HG02884 (cell line): ENCODE measurements around the gene CGB2.
"Not testable (repeated sequence)": the region's sequence is repeated elsewhere in the genome, so short reads cannot be mapped to it uniquely, and the experiment has no call there.

Experiments
- ATAC-seq: cut with Tn5 transposase; IDR thresholded peaks from one replicate; pipeline ENCODE4 v1.9.1; 2021; ENCODE audit warnings: mild to moderate bottlenecking, moderate library complexity; ENCODE audit not compliant: unreplicated experiment

Gene CGB2

GRCh38 chr19:49030323-49030722 is 1.4 kb upstream of the CGB2 start:
- ATAC-seq: not testable (repeated sequence)

GRCh38 chr19:49036815-49037214 is 5.1 kb downstream of the CGB2 start, which contains the start of gene CGB1:
Gene CGB1, minus strand, starts transcription at chr19:49036895. Its CDS starts 184 bp downstream, at chr19:49036711.
- ATAC-seq: not testable (repeated sequence)

DNA sequence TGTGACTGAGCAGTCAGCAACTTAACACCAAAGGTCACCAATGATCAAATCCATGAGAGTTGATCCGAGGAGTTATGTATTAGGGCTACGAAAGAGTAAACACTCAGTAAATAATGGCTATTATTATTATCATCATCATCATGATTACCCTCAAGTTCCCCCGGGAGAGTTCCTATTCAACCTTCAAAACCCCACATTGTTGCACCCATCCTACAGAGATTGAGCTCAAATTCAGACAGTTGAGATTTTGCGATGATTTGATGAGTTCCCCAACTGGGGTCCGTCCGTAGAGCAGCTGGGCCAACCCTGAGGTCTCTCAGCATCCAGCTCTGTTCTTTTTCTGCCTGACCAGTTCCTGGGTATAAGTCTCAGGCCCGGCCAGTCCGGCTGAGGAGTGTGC is 6.4 kb downstream of the CGB2 start:
- not testable (repeated sequence) for ATAC-seq

DNA sequence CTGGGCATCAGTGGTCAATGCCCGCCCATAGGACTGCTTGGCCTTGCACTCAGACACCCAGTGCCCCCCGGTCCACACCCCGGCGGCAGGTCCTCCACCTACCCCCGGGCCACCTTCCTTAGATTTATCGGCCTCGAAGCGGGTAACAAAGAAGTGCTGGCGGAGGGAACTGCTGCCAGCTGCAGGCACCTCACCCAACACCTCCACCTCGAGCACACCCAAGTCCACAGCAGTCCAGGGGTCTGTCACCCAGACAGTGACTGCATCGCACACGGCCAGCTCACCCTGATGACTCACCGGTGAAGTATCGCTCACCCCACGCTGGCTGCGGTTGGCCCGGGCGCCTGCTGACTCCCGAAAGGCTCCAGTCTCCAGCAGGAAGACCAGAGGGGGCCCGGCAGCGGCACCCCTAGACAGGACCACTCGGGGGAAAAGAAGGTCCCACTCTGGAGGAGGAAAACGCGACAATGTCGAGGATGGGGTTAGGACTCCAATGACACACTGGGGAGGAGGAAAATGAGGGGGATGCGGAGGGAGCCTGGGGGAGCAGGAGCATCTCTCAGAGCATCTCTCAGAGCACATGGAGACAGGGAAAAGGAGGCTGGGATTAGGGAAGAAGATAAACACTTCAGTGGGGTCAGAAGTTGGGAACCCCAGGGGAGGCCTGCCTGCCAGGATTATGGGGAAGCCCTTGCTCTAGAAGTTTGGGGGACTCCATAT is 7.0 kb downstream of the CGB2 start:
- not testable (repeated sequence) for ATAC-seq

DNA sequence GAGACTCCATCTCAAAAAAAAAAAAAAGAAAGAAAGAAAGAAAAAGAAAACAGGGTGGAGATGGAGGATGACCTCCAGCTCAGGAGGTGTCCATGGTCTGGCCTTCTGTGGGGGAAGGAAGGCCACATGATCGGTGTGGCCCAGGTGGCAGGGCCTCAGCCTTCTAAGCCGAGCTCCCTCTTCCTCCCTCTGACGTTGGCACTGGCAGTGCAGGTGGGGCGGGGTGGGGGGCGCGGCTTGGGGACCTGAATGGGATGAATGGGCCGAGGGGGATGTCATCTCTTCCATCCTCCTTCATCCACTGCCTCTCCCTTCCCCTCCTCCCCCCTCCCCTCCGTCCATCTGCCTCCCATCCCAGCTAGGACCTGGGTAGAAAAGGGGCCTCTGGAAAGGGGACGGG is 8.0 kb downstream of the CGB2 start:
- not testable (repeated sequence) for ATAC-seq

DNA sequence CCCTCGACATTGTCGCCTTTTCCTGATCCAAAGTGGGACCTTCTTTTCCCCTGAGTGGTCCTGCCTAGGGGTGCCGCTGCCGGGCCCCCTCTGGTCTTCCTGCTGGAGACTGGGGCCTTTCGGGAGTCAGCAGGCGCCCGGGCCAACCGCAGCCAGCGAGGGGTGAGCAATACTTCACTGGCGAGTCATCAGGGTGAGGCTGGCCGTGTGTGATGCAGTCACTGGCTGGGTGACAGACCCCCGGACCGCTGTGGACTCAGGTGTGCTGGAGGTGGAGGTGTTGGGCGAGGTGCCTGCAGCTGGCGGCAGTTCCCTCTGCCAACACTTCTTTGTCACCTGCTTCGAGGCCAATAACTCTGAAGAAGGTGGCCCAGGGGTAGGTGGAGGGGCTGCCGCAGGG is 10.5 kb downstream of the CGB2 start:
- no peak for ATAC-seq

DNA sequence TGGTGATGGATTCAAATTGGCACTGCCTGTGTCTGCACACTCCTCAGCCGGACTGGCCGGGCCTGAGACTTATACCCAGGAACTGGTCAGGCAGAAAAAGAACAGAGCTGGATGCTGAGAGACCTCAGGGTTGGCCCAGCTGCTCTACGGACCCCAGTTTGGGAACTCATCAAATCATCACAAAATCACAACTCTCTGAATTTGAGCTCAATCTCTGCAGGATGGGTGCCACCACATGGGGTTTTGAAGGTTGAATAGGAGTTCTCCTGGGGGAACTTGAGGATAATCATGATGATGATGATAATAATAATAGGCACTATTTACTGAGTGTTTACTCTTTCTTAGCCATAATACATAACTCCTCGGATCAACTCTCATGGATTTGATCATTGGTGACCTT is 11.0 kb downstream of the CGB2 start:
- ATAC-seq: not testable (repeated sequence)

DNA sequence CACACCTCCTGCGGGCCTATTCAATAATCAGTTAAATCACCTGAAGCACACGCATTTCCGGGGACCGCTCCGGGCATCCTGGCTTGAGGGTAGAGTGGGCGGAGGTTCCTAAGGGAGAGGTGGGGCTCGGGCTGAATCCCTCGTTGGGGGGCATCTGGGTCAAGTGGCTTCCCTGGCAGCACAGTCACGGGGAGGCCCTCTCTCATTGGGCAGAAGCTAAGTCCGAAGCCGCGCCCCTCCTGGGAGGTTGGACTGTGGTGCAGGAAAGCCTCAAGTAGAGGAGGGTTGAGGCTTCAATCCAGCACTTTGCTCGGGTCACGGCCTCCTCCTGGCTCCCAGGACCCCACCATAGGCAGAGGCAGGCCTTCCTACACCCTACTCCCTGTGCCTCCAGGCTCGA is 11.9 kb downstream of the CGB2 start, which contains the start of gene CGB5:
Gene CGB5 (plus strand): TSS at position 301 of the 400 bp plus-strand sequence. CDS start 362 bp downstream, outside the sequence.
- not testable (repeated sequence) for ATAC-seq

GRCh38 chr19:49049011-49049410 is 17.3 kb downstream of the CGB2 start, which contains the start of gene CGB8:
Gene CGB8, minus strand, starts transcription at chr19:49049111. Its CDS starts 372 bp downstream, at chr19:49048739.
- not testable (repeated sequence) for ATAC-seq

DNA sequence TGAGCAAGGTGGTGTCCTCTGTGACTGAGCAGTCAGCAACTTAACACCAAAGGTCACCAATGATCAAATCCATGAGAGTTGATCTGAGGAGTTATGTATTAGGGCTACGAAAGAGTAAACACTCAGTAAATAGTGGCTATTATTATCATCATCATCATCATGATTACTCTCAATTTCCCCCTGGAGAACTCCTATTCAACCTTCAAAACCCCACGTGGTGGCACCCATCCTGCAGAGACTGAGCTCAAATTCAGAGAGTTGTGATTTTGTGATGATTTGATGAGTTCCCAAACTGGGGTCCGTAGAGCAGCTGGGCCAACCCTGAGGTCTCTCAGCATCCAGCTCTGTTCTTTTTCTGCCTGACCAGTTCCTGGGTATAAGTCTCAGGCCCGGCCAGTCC is 18.1 kb downstream of the CGB2 start:
- not testable (repeated sequence) for ATAC-seq

GRCh38 chr19:49050376-49051033 is 18.8 kb downstream of the CGB2 start:
- ATAC-seq: not testable (repeated sequence)

DNA sequence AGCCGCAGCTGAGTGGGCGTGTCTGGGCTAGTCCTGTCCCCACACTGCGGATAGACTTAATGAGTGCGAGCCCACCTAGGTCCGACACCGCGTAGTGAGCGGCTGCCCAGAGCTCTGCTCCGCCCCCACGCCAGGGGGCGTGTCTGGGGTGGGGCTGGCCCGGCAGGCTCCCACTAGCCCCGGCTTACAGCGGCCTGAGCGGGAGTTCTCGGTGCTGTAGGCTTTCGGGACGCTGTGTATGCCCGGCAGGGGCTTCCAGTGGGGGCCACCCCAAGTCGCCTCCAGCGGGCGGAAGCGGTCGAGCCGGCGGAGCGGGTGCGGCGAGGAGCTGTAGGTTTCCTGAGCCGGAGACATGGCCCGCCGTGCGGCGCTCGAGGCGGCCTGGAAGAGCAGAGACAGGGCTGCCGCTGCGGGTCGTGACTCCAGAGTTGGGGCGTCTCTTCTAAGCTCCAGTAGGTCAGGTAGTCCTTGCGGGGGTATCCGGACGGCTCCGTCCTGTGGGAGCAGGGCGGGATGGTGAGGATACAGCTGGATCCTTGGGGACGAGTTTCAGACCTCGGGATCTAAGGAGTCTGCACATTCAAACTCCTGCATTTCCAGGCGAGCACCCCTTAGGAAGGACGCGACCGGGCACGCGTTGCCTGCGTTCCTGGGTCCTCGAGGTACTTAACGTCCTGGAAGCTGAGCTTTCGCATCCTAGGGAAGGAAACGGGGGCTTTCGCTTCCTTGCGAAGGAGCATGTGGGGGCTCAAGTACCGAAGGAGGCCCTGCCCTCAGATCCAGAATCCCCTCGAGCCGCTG is 24.6 kb downstream of the CGB2 start:
- no peak for ATAC-seq

GRCh38 chr19:49056902-49057596 is 25.4 kb downstream of the CGB2 start:
- not testable (repeated sequence) for ATAC-seq

DNA sequence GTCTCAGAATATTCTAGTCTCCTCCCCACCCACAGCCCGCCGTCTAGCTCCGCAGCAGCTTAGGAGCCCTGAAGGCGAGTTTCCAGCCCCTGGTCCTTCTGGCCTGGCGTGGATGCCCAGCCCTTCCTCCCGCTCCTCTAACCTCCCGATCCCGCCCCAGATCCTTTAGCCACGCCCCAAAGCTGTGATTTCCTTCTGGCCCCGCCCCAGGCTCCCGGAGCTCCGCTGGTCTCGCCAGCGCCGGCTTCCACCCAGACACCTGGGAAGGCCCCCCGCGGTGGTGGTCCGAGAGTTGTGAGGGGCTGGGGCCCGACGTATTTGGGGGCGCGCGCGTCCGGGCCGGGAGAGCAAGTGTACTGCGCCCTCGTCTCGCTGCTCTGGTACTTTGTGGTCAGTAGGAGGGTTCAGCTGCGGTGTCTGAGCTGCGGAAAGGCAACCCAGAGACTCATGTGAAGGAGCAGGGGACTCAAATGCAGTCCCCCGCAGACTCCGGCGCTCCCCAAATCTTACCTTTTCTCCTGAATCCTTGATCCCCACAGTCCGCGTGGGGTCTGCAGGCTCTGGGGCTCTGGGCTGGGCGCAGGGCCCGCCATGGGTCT is 26.0 kb downstream of the CGB2 start, which contains the start of gene CGB7:
Gene CGB7 (minus strand): TSS at position 114 of the 599 bp plus-strand sequence. CDS start 2,374 bp downstream, outside the sequence.
- no peak for ATAC-seq

DNA sequence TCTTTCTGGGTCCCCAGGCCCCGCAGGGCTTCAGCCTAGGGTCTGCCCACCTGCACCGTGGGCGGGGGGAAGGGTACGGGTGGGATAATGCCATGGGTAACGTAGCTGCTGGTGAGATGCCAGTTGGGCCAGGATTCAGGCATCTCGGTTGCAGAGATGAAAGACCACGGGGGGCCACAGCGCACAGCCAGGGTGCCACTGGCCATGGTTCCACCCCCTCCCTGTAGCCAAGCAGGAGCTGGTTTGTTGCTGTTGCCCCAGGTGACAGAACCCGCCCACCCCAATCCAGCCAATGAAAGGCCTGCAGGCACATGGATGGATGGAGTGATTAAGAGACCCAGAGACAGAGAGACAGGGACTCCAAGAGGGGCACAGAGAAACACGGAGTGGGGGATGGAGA is 26.9 kb downstream of the CGB2 start:
- ATAC-seq: no peak

DNA sequence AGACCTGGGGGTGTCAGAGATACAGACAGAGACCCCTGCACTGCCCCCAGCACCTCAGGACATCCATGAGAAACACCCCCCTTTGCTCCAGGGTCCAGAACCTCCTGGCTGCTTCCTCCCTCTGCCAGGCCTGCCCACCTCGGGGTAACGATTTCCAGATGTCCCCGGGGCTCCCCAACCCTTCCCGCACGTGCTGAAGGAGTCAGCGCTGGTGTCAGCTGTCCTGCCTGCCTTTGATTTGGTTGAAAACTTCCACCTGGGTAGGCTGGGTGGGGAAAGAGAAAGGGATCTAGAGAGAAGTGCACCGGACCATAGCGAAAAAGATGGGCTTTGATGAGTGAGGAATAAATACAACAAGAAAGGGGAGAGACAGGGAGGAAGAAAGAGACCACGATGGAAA is 27.4 kb downstream of the CGB2 start:
- no peak for ATAC-seq

DNA sequence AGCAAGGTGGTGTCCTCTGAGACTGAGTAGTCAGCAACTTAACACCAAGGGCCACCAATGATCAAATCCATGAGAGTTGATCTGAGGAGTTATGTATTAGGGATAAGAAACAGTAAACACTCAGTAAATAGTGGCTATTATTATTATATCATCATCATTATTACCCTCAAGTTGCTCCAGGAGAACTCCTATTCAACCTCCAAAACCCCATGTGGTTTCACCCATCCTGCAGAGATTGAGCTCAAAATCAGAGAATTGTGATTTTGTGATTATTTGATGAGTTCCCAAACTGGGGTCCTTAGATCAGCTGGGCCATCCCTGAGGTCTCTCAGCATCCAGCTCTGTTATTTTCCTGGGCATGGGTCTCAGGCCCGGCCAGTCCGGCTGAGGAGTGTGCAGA is 29.3 kb downstream of the CGB2 start:
- no peak for ATAC-seq

DNA sequence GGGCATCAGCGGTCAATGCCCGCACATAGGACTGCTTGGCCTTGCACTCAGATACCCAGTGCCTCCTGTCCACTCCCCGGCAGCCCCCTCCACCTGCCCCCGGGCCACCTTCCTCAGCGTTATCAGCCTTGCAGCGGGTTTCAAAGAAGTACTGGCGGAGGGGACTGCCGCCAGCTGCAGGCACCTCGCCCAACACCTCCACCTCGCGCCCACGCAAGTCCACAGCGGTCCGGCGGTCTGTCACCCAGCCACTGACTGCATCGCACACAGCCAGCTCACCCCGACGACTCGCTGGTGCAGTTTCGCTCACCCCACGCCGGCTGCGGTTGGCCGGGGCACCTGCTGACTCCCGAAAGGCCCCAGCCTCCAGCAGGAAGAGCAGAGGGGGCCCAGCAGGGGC is 29.8 kb downstream of the CGB2 start:
- no peak for ATAC-seq

DNA sequence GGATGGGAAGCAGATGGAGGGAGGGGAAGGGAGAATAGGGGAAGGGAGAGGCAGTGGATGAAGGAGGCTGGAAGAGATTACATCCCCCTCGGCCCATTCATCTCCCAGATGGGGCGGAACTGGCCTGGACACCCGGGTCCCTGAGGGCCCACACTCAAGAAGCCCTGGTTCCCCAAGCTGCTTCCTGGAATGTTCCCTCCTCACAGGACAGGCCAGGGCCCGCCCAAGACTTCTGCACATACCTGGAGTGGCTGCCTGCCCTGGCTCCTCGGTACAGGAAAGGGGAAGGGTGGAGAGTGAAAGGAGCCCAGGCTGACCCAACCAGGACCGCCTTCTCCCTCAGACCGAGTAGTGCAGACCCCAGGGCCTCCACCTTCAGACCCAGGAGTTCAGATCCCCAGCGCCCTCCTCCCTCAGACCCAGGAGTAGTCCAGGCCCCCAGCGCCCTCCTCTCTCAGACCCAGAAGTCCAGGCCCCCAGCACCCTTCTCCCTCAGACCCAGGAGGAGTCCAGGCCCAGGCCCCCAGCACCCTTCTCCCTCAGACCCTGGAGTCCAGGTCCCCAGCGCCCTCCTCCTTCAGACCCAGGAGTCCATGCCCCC is 32.4 kb downstream of the CGB2 start:
- no peak for ATAC-seq
